Neural cell (in vitro differentiated cells): ENCODE results near the gene PRAC2. TPM values are rescaled to one million over a fixed set of nuclear protein-coding genes. Genes with fewer than 3 reads are reported as not detected.
A peak's percentile ranks its signal among the peaks of the same experiment; 100 is the strongest.

Source experiments
- H2AFZ ChIP-seq: fragments of 200-600, 300-800 bp; sonication (generic), shearing (Covaris generic); 2 replicates; pipeline ENCODE4 v1.6.0; 2014; ENCODE audit warnings: low read depth, mild to moderate bottlenecking, antibody characterized with exemption, low read length, moderate library complexity
- H3F3A ChIP-seq: fragments of 200-600 bp; shearing (Covaris generic); 2 replicates; pipeline ENCODE4 v1.6.1; 2016; ENCODE audit warnings: mild to moderate bottlenecking, moderate library complexity, mixed read lengths, antibody characterized with exemption, low read length; ENCODE audit not compliant: insufficient read depth, poor library complexity, severe bottlenecking
- H3K27ac ChIP-seq: fragments of 200-600, 300-800 bp; sonication (generic), shearing (Covaris generic); 2 replicates; pipeline ENCODE4 v1.5.1; 2014; ENCODE audit warnings: mild to moderate bottlenecking, low read length, moderate library complexity
- H3K27me3 ChIP-seq: fragments of 300-800, 200-600 bp; sonication (generic), shearing (Covaris generic); 2 replicates; pipeline ENCODE4 v1.6.0; 2014; ENCODE audit warnings: mild to moderate bottlenecking, low read depth, low read length, moderate library complexity; ENCODE audit not compliant: insufficient read depth
- H3K36me3 ChIP-seq: fragments of 300-800, 200-600 bp; sonication (generic), shearing (Covaris generic); 2 replicates; pipeline ENCODE4 v1.5.1; 2014; ENCODE audit warnings: mild to moderate bottlenecking, antibody characterized with exemption, low read length, moderate library complexity; ENCODE audit not compliant: insufficient read depth
- H3K4me2 ChIP-seq: fragments of 300-800, 200-600 bp; sonication (generic), shearing (Covaris generic); 2 replicates; pipeline ENCODE4 v1.6.0; 2014; ENCODE audit warnings: mild to moderate bottlenecking, low read length
- H3K4me3 ChIP-seq: fragments of 300-800, 200-600 bp; sonication (generic), shearing (Covaris generic); 2 replicates; pipeline ENCODE4 v1.5.1; 2014; ENCODE audit warnings: mild to moderate bottlenecking, low read length, moderate library complexity
- H3K79me2 ChIP-seq: fragments of 200-600 bp; shearing (Covaris generic); replicated peaks from 2 replicates; pipeline ENCODE4 v1.6.0; 2014; ENCODE audit warnings: mild to moderate bottlenecking, low read length, moderate library complexity; ENCODE audit not compliant: insufficient read depth
- H3K9ac ChIP-seq: fragments of 300-800, 200-600 bp; sonication (generic), shearing (Covaris generic); 2 replicates; pipeline ENCODE4 v1.6.1; 2016; ENCODE audit warnings: mild to moderate bottlenecking, low read length, mixed read lengths
- H3K9me2 ChIP-seq: fragments of 200-600 bp; shearing (Covaris generic); 2 replicates; pipeline ENCODE4 v1.6.1; 2016; ENCODE audit warnings: mild to moderate bottlenecking, low read length, mixed read lengths; ENCODE audit not compliant: insufficient read depth
- H3K9me3 ChIP-seq: fragments of 200-600, 300-800 bp; sonication (generic), shearing (Covaris generic); 2 replicates; pipeline ENCODE4 v1.6.1; 2016; ENCODE audit warnings: mild to moderate bottlenecking, mixed run types, low read length, moderate library complexity, mixed read lengths
- H4K20me1 ChIP-seq: fragments of 200-600 bp; shearing (Covaris generic); 2 replicates; pipeline ENCODE4 v1.6.1; 2016; ENCODE audit warnings: mild to moderate bottlenecking, mixed run types; ENCODE audit not compliant: insufficient read depth
- CTCF ChIP-seq: fragments of 450-650 bp; IDR thresholded peaks from 2 replicates; pipeline ENCODE4 v1.5.1; 2014; ENCODE audit warnings: antibody characterized with exemption, mild to moderate bottlenecking, moderate library complexity; ENCODE audit not compliant: poor library complexity, severe bottlenecking
- EP300 ChIP-seq: fragments of 450-650 bp; conservative IDR thresholded peaks from 2 replicates; pipeline ENCODE4 v1.6.1; 2014; ENCODE audit warnings: antibody characterized with exemption, mild to moderate bottlenecking, moderate library complexity; ENCODE audit not compliant: poor library complexity, severe bottlenecking
- MXI1 ChIP-seq: fragments of 450-650 bp; conservative IDR thresholded peaks from 2 replicates; pipeline ENCODE4 v1.6.1; 2014; ENCODE audit warnings: antibody characterized with exemption, mild to moderate bottlenecking; ENCODE audit not compliant: poor library complexity, severe bottlenecking
- RAD21 ChIP-seq: fragments of 450-650 bp; conservative IDR thresholded peaks from 2 replicates; pipeline ENCODE4 v1.6.1; 2014; ENCODE audit warnings: antibody characterized with exemption, mild to moderate bottlenecking, moderate library complexity
- REST ChIP-seq: IDR thresholded peaks from 2 replicates; pipeline ENCODE4 v1.6.1; 2012; ENCODE audit warnings: borderline replicate concordance
- SMC3 ChIP-seq: fragments of 450-650 bp; conservative IDR thresholded peaks from 2 replicates; pipeline ENCODE4 v1.6.1; 2014; ENCODE audit warnings: antibody characterized with exemption, mild to moderate bottlenecking, moderate library complexity; ENCODE audit not compliant: poor library complexity
- TAF1 ChIP-seq: IDR thresholded peaks from 2 replicates; pipeline ENCODE4 v1.6.1; 2012; ENCODE audit warnings: low read depth
- polyA plus RNA-seq: library from polyadenylated mRNA; depleted of rRNA; stranded (reverse); fragments of >200 nt; gene quantifications from 2 replicates; pipeline ENCODE4 v1.2.3, GENCODE V29; 2014

Gene PRAC2
- polyA plus RNA-seq, 1 donor from 2014 or later: not detected

- no peaks in the 10 kb centered on the region for H4K20me1 ChIP-seq
- no peak overlapping the region for H2AFZ ChIP-seq
- H3F3A ChIP-seq: no peaks in the 10 kb centered on the region
- H3K27ac ChIP-seq: no peak overlapping the region
- TF ChIP-seq SMC3: peak; percentile 71
- peak; percentile 69 for TF ChIP-seq RAD21
- no peak for TF ChIP-seq EP300
- peak; percentile 74 for TF ChIP-seq CTCF
- TF ChIP-seq REST: no peak
- no peaks in the 10 kb centered on the region for H3K9me2 ChIP-seq
- H3K9ac ChIP-seq: no peak overlapping the region
- H3K4me2 ChIP-seq: no peak overlapping the region
- no peaks in the 10 kb centered on the region for H3K36me3 ChIP-seq
- no peaks in the 10 kb centered on the region for H3K79me2 ChIP-seq
- H3K9me3 ChIP-seq: no peaks in the 10 kb centered on the region
- H3K4me3 ChIP-seq: peak overlapping the region; percentile 23
- peaks cover 59% of the 10 kb centered on the region for H3K27me3 ChIP-seq
Observed at GRCh38 chr17:48678141-48678971, 44.6 kb upstream of the PRAC2 start.

- H2AFZ ChIP-seq: no peak overlapping the region
- TF ChIP-seq TAF1 (no peak), MXI1 (no peak)
- no peak overlapping the region for H3K4me3 ChIP-seq
- H3F3A ChIP-seq: no peaks in the 10 kb centered on the region
- H3K9me3 ChIP-seq: no peaks in the 10 kb centered on the region
- no peak overlapping the region for H3K27ac ChIP-seq
- no peak overlapping the region for H3K9ac ChIP-seq
- H4K20me1 ChIP-seq: no peaks in the 10 kb centered on the region
- no peak overlapping the region for H3K4me2 ChIP-seq
- peaks cover 56% of the 10 kb centered on the region for H3K27me3 ChIP-seq
- H3K9me2 ChIP-seq: no peaks in the 10 kb centered on the region
- H3K36me3 ChIP-seq: no peaks in the 10 kb centered on the region
- H3K79me2 ChIP-seq: no peaks in the 10 kb centered on the region
Observed at GRCh38 chr17:48679385-48680096, 43.4 kb upstream of the PRAC2 start.
